ENCODE data around the gene APLP2. TPM values are rescaled to one million over a fixed set of nuclear protein-coding genes. Genes with fewer than 3 reads are reported as not detected.

APLP2 gene
- polyA plus RNA-seq, 6 donors from 2014 or later, result 289 to 343 (median 310) TPM

DNA sequence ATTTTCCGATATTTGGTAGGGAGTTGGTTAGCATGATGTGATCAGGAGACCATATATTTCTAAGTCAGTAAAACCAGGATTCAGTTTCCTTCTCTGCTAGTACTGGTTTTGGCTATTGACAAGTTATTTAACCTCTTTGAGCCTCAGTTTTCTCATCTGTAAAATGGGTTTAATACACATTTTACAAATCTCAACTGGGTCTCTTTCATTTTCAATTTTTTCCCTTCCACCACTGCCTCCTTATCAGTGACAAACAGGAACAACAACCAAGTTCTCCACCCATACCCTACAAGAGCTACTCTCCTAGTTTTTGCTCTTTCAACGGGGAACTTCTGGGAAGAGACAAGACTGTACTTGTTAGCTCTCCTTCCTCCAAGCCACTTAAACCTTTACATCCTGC is 6.2 kb upstream of the APLP2 start:
- H3K4me3 Mint-ChIP-seq, result no peak overlapping the region
- ATAC-seq (ENCODE audit: low read depth in 2 of 2), result no peak
- no peak overlapping the region for H3K27ac Mint-ChIP-seq
- no peak for DNase-seq
- H3K4me1 Mint-ChIP-seq, result peaks cover 17 to 22% (median 19%) of the 10 kb centered on the region in 3 donors
- no peaks in the 10 kb centered on the region for H3K9me3 Mint-ChIP-seq
- no peaks in the 10 kb centered on the region for H3K36me3 Mint-ChIP-seq
- H3K27me3 Mint-ChIP-seq, result peaks cover 17 to 40% (median 37%) of the 10 kb centered on the region in 3 donors

DNA sequence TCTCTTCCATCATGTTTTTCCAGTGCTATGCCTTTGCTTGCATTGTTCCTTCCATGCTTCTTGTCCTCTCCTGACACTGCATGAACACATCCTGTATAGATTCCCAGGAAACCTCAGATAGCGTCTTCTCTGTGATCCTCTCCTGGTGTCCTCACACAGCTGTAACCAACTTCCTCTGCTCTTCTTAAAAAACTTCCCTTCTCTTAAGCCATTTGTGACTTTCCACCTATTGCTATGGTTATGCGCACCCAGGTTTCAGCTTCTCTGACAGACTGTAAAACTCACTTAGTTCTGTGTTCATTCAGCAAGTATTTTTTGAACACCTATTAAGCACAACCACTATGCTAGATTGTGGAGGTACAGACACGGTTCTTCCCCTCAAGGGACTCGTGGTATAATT is 5.1 kb upstream of the APLP2 start:
- H3K4me3 Mint-ChIP-seq, result no peak overlapping the region
- H3K27ac Mint-ChIP-seq, result no peak overlapping the region
- H3K9me3 Mint-ChIP-seq, result no peaks in the 10 kb centered on the region
- no peaks in the 10 kb centered on the region for H3K36me3 Mint-ChIP-seq
- ATAC-seq (ENCODE audit: low read depth in 2 of 2) (no peak), DNase-seq (no peak)
- H3K27me3 Mint-ChIP-seq, result peaks cover 17 to 39% (median 36%) of the 10 kb centered on the region in 3 donors
- peaks cover 23 to 30% (median 25%) of the 10 kb centered on the region in 3 donors for H3K4me1 Mint-ChIP-seq

GRCh38 chr11:130066338-130066737 is 3.4 kb upstream of the APLP2 start:
- H3K27ac Mint-ChIP-seq, result no peak overlapping the region
- peaks cover 12 to 23% (median 20%) of the 10 kb centered on the region in 3 donors for H3K27me3 Mint-ChIP-seq
- peaks cover 29 to 32% (median 29%) of the 10 kb centered on the region in 3 donors for H3K4me1 Mint-ChIP-seq
- no peak overlapping the region for H3K4me3 Mint-ChIP-seq
- DNase-seq (no peak), ATAC-seq (ENCODE audit: low read depth in 2 of 2) (no peak)
- no peaks in the 10 kb centered on the region for H3K9me3 Mint-ChIP-seq
- no peaks in the 10 kb centered on the region for H3K36me3 Mint-ChIP-seq

GRCh38 chr11:130068546-130068985 is 1.1 kb upstream of the APLP2 start:
- H3K27me3 Mint-ChIP-seq, result peaks cover 12 to 17% (median 15%) of the 10 kb centered on the region in 3 donors

DNA sequence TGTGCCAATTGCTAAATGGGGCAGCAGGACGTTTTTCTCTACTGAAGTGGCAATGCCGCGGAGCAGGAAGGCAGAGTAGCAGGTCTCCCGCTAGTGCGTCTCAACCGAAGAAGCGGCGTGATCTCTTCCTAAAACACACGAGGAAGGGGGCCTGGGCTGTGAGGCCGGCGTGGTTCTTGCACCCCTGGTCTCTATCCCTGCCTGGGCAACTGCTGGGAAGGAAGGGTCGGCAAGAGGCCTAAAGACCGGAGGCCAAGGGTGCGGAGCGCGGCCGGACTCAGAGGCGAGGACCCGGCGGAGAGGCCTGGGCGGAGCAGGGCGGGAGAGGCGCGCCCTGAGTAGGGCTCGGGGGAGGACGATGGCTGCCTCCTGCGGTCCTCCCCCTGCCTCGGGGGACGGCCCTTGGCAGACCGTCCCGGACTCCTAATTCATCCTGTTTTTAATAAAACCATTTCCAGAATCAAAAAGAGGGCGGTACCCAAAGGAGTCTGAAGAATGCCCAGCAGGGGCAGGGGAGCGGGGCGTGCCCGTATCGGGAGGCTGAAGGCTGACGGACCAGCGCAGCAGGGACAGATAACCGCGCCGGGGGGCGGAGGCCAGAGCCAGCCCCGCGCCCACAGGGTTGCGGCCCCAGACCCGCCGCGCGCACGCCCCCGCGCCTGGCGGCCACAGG is 572 bp upstream of the APLP2 start:
- H3K27me3 Mint-ChIP-seq, result peaks cover 7 to 12% (median 10%) of the 10 kb centered on the region in 3 donors
- no peaks in the 10 kb centered on the region for H3K36me3 Mint-ChIP-seq
- H3K27ac Mint-ChIP-seq, result peak overlapping the region; percentile 92 to 96 (median 94)
- H3K9me3 Mint-ChIP-seq, result no peaks in the 10 kb centered on the region
- peak overlapping the region; percentile 93 to 99 (median 97) for H3K4me3 Mint-ChIP-seq
- ATAC-seq (ENCODE audit: low read depth in 2 of 2) (peak; percentile 36 to 40), DNase-seq (peak; percentile 54)
- H3K4me1 Mint-ChIP-seq, result peaks cover 43 to 53% (median 46%) of the 10 kb centered on the region in 3 donors

More at GRCh38 chr11:130068546-130068985, 1.1 kb upstream of the APLP2 start:
- ATAC-seq (ENCODE audit: low read depth in 2 of 2) (no peak), DNase-seq (no peak)
- no peaks in the 10 kb centered on the region for H3K9me3 Mint-ChIP-seq
- peak overlapping the region; percentile 93 to 99 (median 97) for H3K4me3 Mint-ChIP-seq
- no peaks in the 10 kb centered on the region for H3K36me3 Mint-ChIP-seq
- H3K27ac Mint-ChIP-seq, result peak overlapping the region; percentile 92 to 96 (median 94)
- H3K4me1 Mint-ChIP-seq, result peaks cover 41 to 48% (median 42%) of the 10 kb centered on the region in 3 donors

- peak; percentile 43 for DNase-seq
- peak overlapping the region; percentile 72 to 96 (median 92) for H3K27ac Mint-ChIP-seq
- peak; percentile 17 to 19 for ATAC-seq (ENCODE audit: low read depth in 2 of 2)
- H3K4me3 Mint-ChIP-seq, result peak overlapping the region; percentile 94 to 99 (median 98)
- no peaks in the 10 kb centered on the region for H3K36me3 Mint-ChIP-seq
- peaks cover 36 to 53% (median 36%) of the 10 kb centered on the region in 3 donors for H3K4me1 Mint-ChIP-seq
- H3K27me3 Mint-ChIP-seq, result peaks cover 0 to under 1% (median 0%) of the 10 kb centered on the region in 3 donors
- H3K9me3 Mint-ChIP-seq, result no peaks in the 10 kb centered on the region
Measured at GRCh38 chr11:130070109-130070845, 583 bp downstream of the APLP2 start.

DNA sequence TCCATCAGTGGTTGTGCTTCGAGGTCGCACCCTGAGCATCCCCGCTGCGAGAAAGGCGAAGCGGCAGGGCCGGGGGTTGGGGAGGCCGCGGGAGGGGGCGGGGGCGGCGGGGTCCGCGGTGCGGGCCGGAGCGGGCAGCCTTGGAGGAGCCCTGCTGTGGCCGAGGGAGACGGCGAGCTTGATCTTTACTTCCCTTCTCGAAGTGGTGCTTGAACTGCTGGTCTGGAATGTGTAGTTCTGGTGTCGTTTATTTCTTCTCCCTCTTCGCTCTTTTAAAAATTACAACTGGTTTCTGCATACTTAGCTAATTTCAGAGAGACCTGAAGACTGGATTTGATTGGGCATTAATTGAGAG is 1.1 kb downstream of the APLP2 start:
- Mint-ChIP-seq H3K27ac (peak overlapping the region; percentile 44 to 95 (median 86)), H3K9me3 (no peaks in the 10 kb centered on the region), H3K4me1 (peaks cover 36 to 54% (median 41%) of the 10 kb centered on the region in 3 donors), H3K4me3 (peak overlapping the region; percentile 91 to 98 (median 94)), H3K36me3 (peaks cover 0 to 4% of the 10 kb centered on the region in 2 donors), H3K27me3 (no peaks in the 10 kb centered on the region)
- no peak for ATAC-seq (ENCODE audit: low read depth in 2 of 2)
- DNase-seq, result no peak

DNA sequence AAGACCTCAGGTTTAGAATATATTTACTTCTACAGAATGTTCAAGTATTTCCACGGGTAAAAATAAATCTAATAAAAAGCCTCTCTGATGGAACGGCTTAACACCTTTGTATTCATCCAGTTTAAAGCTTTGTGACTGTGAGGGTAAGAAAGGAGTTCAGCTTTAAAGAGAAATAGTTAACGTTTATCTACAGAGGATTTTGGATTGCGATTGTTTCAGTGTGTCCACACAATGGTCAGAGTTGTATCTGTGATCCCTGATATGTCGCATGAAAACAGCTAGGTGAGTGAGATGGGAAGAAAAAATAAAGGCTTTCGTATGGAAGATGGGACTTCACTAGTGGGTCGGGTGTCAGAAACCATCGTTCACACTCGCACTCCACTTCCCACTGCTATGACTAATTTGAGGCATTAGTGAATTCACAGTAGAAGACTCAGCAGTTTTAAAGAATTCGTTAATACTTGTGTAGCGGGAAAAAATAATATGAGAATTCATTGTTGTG is 1.6 kb downstream of the APLP2 start:
- no peaks in the 10 kb centered on the region for H3K27me3 Mint-ChIP-seq
- no peaks in the 10 kb centered on the region for H3K9me3 Mint-ChIP-seq
- peaks cover 0 to 9% of the 10 kb centered on the region in 2 donors for H3K36me3 Mint-ChIP-seq
- ATAC-seq (ENCODE audit: low read depth in 2 of 2), result no peak
- H3K4me1 Mint-ChIP-seq, result peaks cover 37 to 58% (median 45%) of the 10 kb centered on the region in 3 donors
- H3K27ac Mint-ChIP-seq, result peak overlapping the region; percentile 44 to 95 (median 86)
- no peak for DNase-seq
- peak overlapping the region; percentile 91 to 98 (median 94) for H3K4me3 Mint-ChIP-seq

DNA sequence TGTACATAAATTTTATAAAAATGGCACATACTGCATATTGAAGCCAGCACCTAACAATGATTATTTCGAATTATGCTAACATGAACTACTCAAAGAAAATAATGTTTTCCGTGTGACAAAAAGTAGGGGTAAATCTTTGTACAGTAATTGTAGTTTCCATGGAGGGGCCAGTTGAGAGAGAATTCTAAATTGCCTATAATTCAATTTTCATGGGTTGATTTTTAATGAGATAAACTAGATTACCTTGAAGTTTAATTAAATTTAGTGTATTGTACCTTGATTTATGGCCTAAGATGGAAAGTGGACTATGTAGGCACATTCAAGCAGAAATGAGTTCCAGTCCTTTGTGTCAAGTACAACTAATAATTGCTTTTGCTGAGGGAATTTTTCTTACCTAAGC is 5.0 kb downstream of the APLP2 start:
- peaks cover 0 to 9% of the 10 kb centered on the region in 2 donors for H3K36me3 Mint-ChIP-seq
- peak overlapping the region in 1 of 6 donors; percentile 15 for H3K27ac Mint-ChIP-seq
- no peaks in the 10 kb centered on the region for H3K9me3 Mint-ChIP-seq
- DNase-seq (no peak), ATAC-seq (ENCODE audit: low read depth in 2 of 2) (no peak)
- no peak overlapping the region for H3K4me3 Mint-ChIP-seq
- no peaks in the 10 kb centered on the region for H3K27me3 Mint-ChIP-seq
- peaks cover 44 to 76% (median 61%) of the 10 kb centered on the region in 3 donors for H3K4me1 Mint-ChIP-seq

DNA sequence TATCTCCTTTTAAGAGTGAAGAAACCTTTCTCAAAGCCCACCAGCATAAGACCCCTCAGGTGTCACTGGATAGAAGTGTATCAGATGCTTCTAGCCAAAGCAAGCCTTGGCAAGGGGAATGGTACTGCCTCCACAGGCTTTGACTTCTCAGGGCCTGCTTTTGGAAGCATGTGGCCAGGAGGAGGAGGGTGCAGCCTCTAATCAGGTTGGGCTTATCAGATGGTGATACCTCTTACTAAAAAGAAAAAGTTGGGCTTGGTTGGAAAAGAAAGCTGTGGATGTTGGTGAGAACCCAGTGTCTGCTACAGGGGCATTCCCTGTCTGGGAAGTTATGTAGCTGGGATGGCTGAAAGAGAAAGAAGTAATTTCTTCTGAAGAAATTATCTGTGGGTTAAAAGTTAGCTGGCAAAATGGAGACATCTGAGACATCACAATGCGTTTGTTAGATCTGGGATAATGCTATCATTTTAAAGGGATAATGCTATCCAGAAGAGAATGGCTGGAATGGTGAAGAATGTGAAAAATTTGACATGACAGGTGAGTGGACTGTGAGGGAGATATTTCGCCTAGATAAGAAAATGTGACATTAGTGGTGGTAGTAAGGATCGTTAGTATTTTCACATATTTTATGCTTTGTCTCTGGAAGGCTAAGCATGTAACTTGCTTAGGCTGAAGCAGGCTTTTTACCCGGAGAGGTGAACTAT is 7.2 kb downstream of the APLP2 start:
- Mint-ChIP-seq H3K27ac (peak overlapping the region in 2 of 6 donors; percentile 31 to 62), H3K27me3 (no peaks in the 10 kb centered on the region), H3K4me3 (peak overlapping the region in 4 of 8 donors; percentile 1 to 48 (median 24)), H3K36me3 (peaks cover 0 to 9% of the 10 kb centered on the region in 2 donors), H3K9me3 (no peaks in the 10 kb centered on the region), H3K4me1 (peaks cover 35 to 81% (median 62%) of the 10 kb centered on the region in 3 donors)
- DNase-seq, result no peak
- no peak for ATAC-seq (ENCODE audit: low read depth in 2 of 2)

GRCh38 chr11:130077671-130078070 is 8.0 kb downstream of the APLP2 start:
- H3K9me3 Mint-ChIP-seq, result no peaks in the 10 kb centered on the region

GRCh38 chr11:130078080-130078479 is 8.4 kb downstream of the APLP2 start:
- H3K36me3 Mint-ChIP-seq, result peaks cover 0 to 14% of the 10 kb centered on the region in 2 donors
- ATAC-seq (ENCODE audit: low read depth in 2 of 2) (no peak), DNase-seq (no peak)
- peaks cover 33 to 82% (median 62%) of the 10 kb centered on the region in 3 donors for H3K4me1 Mint-ChIP-seq
- H3K9me3 Mint-ChIP-seq, result no peaks in the 10 kb centered on the region
- no peaks in the 10 kb centered on the region for H3K27me3 Mint-ChIP-seq
- H3K4me3 Mint-ChIP-seq, result peak overlapping the region in 1 of 8 donors; percentile 76
- H3K27ac Mint-ChIP-seq, result peak overlapping the region in 1 of 6 donors; percentile 93

More at GRCh38 chr11:130077671-130078070, 8.0 kb downstream of the APLP2 start:
- ATAC-seq (ENCODE audit: low read depth in 2 of 2) (no peak), DNase-seq (no peak)
- no peaks in the 10 kb centered on the region for H3K27me3 Mint-ChIP-seq
- peak overlapping the region in 1 of 6 donors; percentile 0 for H3K27ac Mint-ChIP-seq
- no peak overlapping the region for H3K4me3 Mint-ChIP-seq
- H3K36me3 Mint-ChIP-seq, result peaks cover 0 to 13% of the 10 kb centered on the region in 2 donors
- H3K4me1 Mint-ChIP-seq, result peaks cover 33 to 80% (median 60%) of the 10 kb centered on the region in 3 donors

Measured in naive B cell (primary cell).